Right lobe of liver (tissue), 6 donors: ENCODE measurements around the gene LRMDA. TPM values are rescaled to one million over a fixed set of nuclear protein-coding genes. Genes with fewer than 3 reads are reported as not detected.

Source experiments
- ATAC-seq, 4 donors: fragments of 200-7000 bp; cut with Tn5 transposase; one replicate each; pipeline ENCODE4 v1.9.1; 2020; ENCODE audit warnings: mild to moderate bottlenecking in 4 of 4, moderate library complexity in 4 of 4
- DNase-seq, 3 donors: peaks; one replicate each; pipeline ENCODE4 v3.0.0-alpha.2; 2020
- H3K27ac ChIP-seq, 3 donors: fragments of 200-600 bp; one replicate each; pipeline ENCODE4 v1.8.0; 2022
- H3K27me3 ChIP-seq, 2 donors: fragments of 200-600 bp; one replicate each; pipeline ENCODE4 v1.8.0; 2022
- H3K36me3 ChIP-seq, 4 donors: fragments of 200-600 bp; sonication (generic) in 1 of 4; one replicate each; pipeline versions ENCODE4 v1.5.1 to v1.8.0; 2017 to 2022; ENCODE audit warnings: control low read depth in 1 of 4
- H3K4me1 ChIP-seq, 4 donors: fragments of 200-600 bp; sonication (generic) in 1 of 4; one replicate each; pipeline versions ENCODE4 v1.5.1 to v1.8.0; 2017 to 2022; ENCODE audit warnings: control low read depth in 1 of 4
- H3K4me3 ChIP-seq, 3 donors: fragments of 200-600 bp; one replicate each; pipeline ENCODE4 v1.8.0; 2022
- H3K9me3 ChIP-seq, 4 donors: fragments of 200-600 bp; sonication (generic) in 1 of 4; one replicate each; pipeline versions ENCODE4 v1.5.1 to v1.8.0; 2017 to 2022; ENCODE audit warnings: control low read depth in 1 of 4
- CTCF ChIP-seq, 4 donors: fragments of 200-600 bp in 3 of 4; fragments of 450-650 bp in 1 of 4; IDR thresholded peaks; one replicate each; pipeline versions ENCODE4 v1.5.1 to v1.8.0; 2016 to 2022; ENCODE audit warnings: antibody characterized with exemption in 4 of 4, mild to moderate bottlenecking in 2 of 4
- POLR2A ChIP-seq: fragments of 450-650 bp; IDR thresholded peaks from one replicate; pipeline ENCODE4 v1.6.1; 2017; ENCODE audit warnings: antibody characterized with exemption, mild to moderate bottlenecking
- WGBS: methylation state at CpG from one replicate; pipeline ENCODE4 v1.1.6; 2018; ENCODE audit warnings: low coverage, low lambda C conversion rate; ENCODE audit not compliant: insufficient coverage; ENCODE audit errors: missing lambda C conversion rate; 5-methylcytosine and 5-hydroxymethylcytosine counted together
- intact Hi-C, 2 donors: fragments of 100-400 bp; cut with DNase I; formaldehyde crosslinking; loops; one replicate each; pipeline versions ENCODE4 v1.11.2 to v1.14.1; 2022
- total RNA-seq, 6 experiments: library from RNA; depleted of rRNA in 2 of 6; stranded (reverse); fragments of >200 nt in 2 of 6; fragmentation: NEBNext Ultra II Directional in 3 of 6; extraction: Animal tissue kit (Norgen Biotek cat#: 25700) in 3 of 6; gene quantifications; one replicate each; pipeline versions ENCODE4 v1.1.0 to v1.2.4, GENCODE V29; 2016 to 2023
- donor health status: DM: no; HTN: yes; CAD: no.
- donor health status: DM: no; HTN: no; CAD: no.
- donor health status: DM: no; HTN: no; CAD: no.
- donor health status: DM: no; HTN: yes; CAD: no.
- donor health status: DM: no; HTN: yes; CAD: no.

Gene LRMDA
- total RNA-seq, 6 experiments from 2014 or later = 9.9 to 19.9 (median 16.3) TPM

- Histone ChIP-seq H3K36me3 (no peaks in the 10 kb centered on the region), H3K9me3 (no peaks in the 10 kb centered on the region), H3K27me3 (no peaks in the 10 kb centered on the region), H3K27ac (no peak overlapping the region), H3K4me3 (no peak overlapping the region), H3K4me1 (no peaks in the 10 kb centered on the region)
- ATAC-seq = no peak
- intact Hi-C loops = no loop called here
- TF ChIP-seq POLR2A (no peak), CTCF (IDR thresholded peaks at IDR 0.05) (no peak)
- DNase-seq = no peak
These were observed 911.6 kb downstream of the LRMDA start for GRCh38 chr10:76342996-76343395.

- Histone ChIP-seq H3K27me3 (no peaks in the 10 kb centered on the region), H3K4me3 (no peak overlapping the region)
- TF ChIP-seq POLR2A (no peak), CTCF (IDR thresholded peaks at IDR 0.05) (no peak)
These were observed 916.4 kb downstream of the LRMDA start for GRCh38 chr10:76347832-76348231.

GRCh38 chr10:76350583-76350982 lies 919.2 kb downstream of the LRMDA start:
- Histone ChIP-seq H3K4me1 (no peaks in the 10 kb centered on the region), H3K36me3 (no peaks in the 10 kb centered on the region), H3K4me3 (no peak overlapping the region), H3K27ac (no peak overlapping the region), H3K9me3 (no peaks in the 10 kb centered on the region), H3K27me3 (no peaks in the 10 kb centered on the region)
- no peak for TF ChIP-seq POLR2A
- no peak for TF ChIP-seq CTCF (IDR thresholded peaks at IDR 0.05)
- no peak for ATAC-seq
- no peak for DNase-seq
- intact Hi-C loops = no loop called here
- WGBS = 87% methylated on average over 4 of the region's 4 CpGs

More at GRCh38 chr10:76347832-76348231, 916.4 kb downstream of the LRMDA start:
- H3K9me3 ChIP-seq = no peaks in the 10 kb centered on the region
- no peak overlapping the region for H3K27ac ChIP-seq
- no peaks in the 10 kb centered on the region for H3K4me1 ChIP-seq
- WGBS = 92% methylated on average over 2 of the region's 2 CpGs
- no peak for ATAC-seq
- H3K36me3 ChIP-seq = no peaks in the 10 kb centered on the region
- no peak for DNase-seq
- intact Hi-C loops = no loop called here

GRCh38 chr10:76352300-76352699 lies 920.9 kb downstream of the LRMDA start:
- TF ChIP-seq CTCF (IDR thresholded peaks at IDR 0.05) (no peak), POLR2A (no peak)

GRCh38 chr10:76353237-76353851 lies 921.9 kb downstream of the LRMDA start:
- WGBS = 80% methylated on average over 2 of the region's 6 CpGs
- no peaks in the 10 kb centered on the region for H3K4me1 ChIP-seq

More at GRCh38 chr10:76352300-76352699, 920.9 kb downstream of the LRMDA start:
- no peaks in the 10 kb centered on the region for H3K27me3 ChIP-seq
- ATAC-seq (no peak), DNase-seq (no peak)
- 88% methylated on average over 5 of the region's 5 CpGs for WGBS
- no peaks in the 10 kb centered on the region for H3K9me3 ChIP-seq
- H3K27ac ChIP-seq = no peak overlapping the region
- intact Hi-C loops = no loop called here
- no peak overlapping the region for H3K4me3 ChIP-seq
- no peaks in the 10 kb centered on the region for H3K36me3 ChIP-seq
- no peaks in the 10 kb centered on the region for H3K4me1 ChIP-seq

More at GRCh38 chr10:76353237-76353851, 921.9 kb downstream of the LRMDA start:
- no peak for DNase-seq
- Histone ChIP-seq H3K36me3 (no peaks in the 10 kb centered on the region), H3K27me3 (no peaks in the 10 kb centered on the region), H3K4me3 (no peak overlapping the region), H3K9me3 (no peaks in the 10 kb centered on the region), H3K27ac (no peak overlapping the region)
- ATAC-seq = no peak
- intact Hi-C loops = no loop called here
- no peak for TF ChIP-seq CTCF (IDR thresholded peaks at IDR 0.05)
